SK-MEL-5 (cell line): ENCODE results near the gene RFC1. TPM values are rescaled to one million over a fixed set of nuclear protein-coding genes. Genes with fewer than 3 reads are reported as not detected.
"Not testable (repeated sequence)": the region's sequence is repeated elsewhere in the genome, so short reads cannot be mapped to it uniquely, and the experiment has no call there.

ENCODE experiments used
- DNase-seq: peaks from one replicate; pipeline ENCODE4 v3.0.0-alpha.2; 2016; ENCODE audit warnings: low read depth, low spot score
- in situ Hi-C: cut with HindIII; loops from 2 replicates; pipeline ENCODE4 v1.10.0; 2016; ENCODE audit warnings: low sequenced_read_pairs, high pct_unique_total_duplicates, low pct_unique_long_range_greater_than_20kb
- total RNA-seq: library from RNA; depleted of rRNA; stranded (reverse); fragments of >200 nt; shearing (Covaris generic); gene quantifications from 2 replicates; pipeline ENCODE4 v1.2.3, GENCODE V29; 2014

The RFC1 gene
- total RNA-seq, 1 experiment from 2014 or later: 54.0 TPM

DNA sequence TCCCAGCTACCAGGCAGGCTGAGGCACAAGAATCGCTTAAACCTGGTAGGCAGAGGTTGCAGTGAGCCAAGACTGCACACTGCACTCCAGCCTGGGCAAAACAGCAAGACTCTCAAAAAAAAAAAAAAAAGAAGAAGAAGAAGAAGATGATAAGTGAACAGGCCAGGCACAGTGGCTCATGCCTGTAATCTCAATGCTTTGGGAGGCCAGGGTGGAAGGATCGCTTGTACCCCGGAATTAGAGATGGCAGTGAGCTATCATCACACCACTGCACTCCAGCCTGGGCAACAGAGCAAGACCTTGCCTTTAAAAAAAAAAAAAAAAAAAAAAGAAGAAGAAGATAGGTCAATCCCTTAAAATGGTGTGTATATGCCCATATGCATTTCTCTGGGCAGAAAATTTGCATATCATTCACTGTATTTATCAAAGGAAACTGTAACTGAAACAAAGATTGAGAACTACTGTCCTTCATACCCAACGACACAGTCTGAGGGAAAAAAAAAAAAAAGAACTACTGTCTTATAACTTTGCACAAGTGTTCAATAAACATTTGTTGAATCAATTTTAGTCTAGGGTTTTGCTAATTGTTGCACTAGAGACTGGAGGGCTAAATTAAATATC is 2.3 kb downstream of the RFC1 start:
- no peak for DNase-seq
- in situ Hi-C loops: no loop called here

DNA sequence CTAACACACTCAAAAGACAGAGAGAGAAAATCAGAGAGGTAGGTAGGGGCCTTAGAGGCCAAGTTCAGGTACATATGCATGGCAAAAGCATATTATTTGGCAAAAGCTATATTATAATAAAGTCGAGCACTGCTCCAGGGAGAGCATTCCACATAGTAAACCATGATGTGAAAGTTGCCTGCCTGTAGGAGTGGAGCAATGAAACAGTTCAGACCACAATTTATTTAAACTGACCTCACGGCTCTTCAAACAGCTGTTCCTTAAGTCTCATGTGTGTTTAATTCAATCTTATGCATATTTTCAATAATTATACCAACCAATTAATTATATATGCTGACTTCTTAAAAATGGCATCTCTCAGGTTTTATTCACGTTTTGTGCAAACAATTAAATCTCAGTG is 3.3 kb downstream of the RFC1 start:
- in situ Hi-C loops: no loop called here
- no peak for DNase-seq

DNA sequence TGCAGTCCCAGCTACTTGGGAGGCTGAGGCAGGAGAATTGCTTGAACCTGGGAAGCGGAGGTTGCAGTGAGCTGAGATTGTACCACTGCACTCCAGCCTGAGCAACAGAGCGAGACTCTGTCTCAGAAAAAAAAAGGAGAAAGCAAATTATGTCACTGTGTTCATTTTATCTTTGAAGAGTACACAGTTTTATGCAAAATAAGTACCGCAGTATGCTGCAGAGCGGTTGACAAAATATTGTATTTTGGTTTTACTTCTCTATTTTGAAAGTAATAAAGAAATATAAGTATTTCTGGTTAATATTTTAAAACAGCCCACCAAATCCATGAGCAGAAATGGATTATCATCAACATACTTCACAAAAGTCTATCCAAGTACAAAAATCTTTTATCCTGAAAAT is 5.6 kb downstream of the RFC1 start:
- DNase-seq, in situ Hi-C loops: not testable (repeated sequence)

DNA sequence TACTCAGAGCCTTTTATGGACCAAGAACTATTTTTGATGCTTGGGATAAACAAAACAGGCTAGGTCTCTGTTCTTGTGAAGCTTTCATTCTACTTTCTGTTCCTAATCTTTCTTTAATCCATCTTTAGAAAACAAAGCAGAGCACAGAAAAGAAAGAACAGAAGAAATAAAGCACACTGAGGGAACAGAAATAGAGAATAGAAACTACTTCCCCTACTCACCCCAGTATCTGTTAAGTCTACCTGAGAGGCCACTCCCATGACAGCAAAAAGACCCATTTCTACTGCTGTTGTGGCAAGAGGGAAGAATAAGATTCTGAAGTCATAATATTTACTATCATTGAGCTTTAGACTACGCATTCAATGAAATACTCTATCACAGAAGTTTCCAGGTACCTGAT is 9.2 kb downstream of the RFC1 start:
- DNase-seq: no peak
- in situ Hi-C loops: no loop called here

DNA sequence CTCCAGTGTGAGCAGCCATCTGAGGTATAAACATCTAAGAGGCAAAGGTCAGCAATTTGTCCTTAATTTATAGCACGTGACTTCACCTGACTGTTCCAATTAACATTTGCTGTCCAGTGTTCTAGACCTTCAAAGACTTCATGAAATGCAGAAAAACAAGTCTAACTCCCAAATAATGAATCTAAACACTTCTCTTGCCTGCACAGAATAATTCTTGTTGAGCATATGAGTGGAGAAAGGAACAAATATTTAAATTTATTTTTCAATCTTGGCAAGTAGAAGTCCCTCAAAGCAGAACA is 12.0 kb downstream of the RFC1 start:
- DNase-seq: no peak
- in situ Hi-C loops: no loop called here

DNA sequence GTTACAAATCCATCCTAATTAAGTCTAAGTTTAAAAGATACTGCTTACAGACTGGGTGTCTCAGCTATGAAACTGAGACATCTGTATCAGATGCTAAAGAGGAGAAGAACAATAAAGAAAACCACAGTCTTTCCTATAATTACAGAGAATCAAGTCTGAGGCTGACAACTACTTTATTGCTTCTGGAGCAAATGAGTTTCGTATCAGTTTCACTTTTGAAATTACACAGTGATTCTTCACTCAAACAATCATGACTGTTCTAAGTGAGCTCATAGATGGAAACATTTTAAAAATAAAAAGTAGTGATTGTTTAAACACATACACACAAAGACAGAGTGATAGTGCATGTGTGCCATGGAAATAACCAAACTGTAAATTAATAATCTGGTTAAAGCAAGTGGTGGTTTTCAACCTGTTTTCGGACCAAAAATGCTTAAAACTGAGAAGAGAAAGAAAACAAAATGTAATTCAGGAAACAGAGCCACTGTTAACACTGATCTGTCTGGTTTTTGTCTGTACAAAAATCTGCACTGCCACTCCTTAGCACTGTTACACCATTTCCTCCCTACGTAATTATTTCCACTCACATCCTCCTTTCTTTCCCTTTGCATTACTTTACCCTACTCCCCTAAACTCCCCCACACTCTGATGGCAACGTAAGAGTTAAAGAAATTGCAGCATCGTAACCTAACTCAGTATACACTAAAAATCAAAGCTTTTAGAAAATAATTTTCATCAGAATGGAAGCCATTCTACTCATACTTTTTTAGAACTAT is 12.5 kb downstream of the RFC1 start:
- in situ Hi-C loops: no loop called here
- DNase-seq: peak; percentile 21

DNA sequence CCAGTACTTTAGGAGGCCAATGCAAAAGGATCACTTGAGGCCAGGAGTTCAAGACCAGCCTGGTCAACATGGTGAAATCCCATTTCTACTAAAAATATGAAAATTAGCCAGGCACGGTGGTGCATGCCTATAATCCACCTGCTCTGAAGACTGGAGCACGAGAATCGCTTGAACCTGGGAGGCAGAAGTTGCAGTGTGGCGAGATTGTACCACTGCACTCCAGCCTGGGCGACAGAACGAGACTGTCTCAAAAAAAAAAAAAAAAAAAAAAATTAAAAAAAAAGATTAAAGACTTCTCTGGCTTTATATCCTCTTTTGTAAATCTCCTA is 13.0 kb downstream of the RFC1 start:
- in situ Hi-C loops, DNase-seq: not testable (repeated sequence)

DNA sequence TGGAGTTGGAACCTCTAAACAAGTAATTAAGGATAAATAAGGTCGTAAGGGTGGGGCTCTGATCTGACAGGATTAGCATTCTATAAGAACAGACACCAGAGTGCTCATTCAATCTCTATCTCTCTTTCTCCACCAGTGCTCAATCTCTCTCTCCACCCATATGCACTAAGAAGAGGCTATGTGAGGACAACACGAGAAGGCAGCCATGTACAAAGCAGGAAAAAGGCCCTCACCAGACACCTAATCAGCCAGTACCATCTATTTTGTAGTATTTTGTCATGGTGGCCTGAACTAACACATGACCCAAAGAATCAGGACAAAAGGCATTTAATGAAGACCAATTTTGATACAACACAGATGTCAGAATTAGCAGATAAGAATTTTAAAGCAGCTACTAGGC is 16.8 kb downstream of the RFC1 start:
- in situ Hi-C loops: no loop called here
- DNase-seq: no peak

DNA sequence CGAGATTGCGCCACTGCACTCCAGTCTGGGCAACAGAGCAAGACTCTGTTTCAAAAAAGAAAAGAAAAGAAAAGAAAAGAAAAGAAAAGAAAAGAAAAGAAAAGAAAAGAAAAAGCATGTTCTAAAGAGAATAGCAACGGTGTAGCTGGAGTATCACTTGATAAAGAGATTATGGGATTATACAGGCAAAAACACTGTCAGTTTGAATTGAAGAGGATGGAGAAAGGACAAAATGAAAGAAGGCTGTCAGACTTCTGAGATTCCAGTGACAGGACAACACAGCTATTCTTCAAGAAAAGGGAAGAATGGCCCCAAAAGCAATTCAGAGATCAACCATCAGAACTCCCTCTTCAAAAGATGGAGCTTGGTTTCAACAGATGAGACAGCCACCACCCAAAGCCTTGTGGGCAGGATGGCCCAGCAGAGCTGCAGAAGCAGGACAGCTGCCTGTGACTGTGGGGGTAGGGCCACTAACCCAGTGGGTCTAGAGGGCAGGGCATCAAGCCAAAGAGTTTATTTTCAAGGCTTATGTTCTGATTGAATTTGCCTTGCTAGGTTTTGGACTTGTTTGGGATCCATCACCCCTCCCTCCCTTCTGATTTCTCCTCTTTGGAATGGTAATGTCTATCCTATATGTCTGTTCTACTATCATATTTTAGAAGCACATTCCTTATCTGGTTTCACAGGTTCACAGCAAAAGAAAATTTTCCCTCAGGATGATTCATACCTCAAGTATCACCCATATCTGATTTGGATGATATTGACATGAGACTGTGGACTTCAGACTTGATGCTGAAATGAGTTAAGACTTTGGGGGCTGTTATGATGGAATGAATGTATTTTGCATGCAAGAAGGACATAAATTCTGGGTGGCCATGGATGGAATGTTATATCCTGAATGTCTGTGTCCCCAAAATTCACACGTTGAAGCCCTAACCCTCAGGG is 17.5 kb downstream of the RFC1 start:
- in situ Hi-C loops: no loop called here

DNA sequence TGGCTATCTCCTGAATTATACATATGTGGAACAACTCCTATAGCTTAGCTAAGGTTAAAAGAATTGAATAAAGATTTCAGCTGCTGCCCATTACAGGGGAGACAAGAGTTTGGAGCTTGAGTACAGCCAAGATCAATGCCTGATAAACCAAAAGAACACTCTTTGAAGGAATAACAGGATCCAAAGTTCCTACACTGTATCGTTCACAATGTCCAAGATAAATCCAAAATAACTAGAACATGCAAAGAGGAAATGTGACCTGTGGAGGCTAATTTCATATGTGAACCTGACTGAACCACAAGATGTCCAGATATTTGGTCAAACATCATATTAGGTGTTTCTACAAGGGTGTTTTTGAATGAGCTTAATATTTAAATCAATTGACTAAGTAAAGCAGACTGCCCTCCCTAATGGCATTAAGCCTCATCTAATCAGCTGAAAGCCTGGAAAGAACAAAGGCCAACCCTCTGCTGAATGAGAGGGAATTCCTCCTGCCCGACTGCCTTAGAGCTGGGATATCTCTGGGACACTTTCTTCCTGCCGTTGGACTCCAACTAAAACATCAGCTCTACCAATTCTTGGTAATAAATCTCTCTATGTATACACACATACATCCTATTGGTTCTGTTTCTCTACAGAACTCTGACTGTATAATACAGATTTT is 19.2 kb downstream of the RFC1 start:
- in situ Hi-C loops: no loop called here
- DNase-seq: no peak

More for the DNA sequence above, 17.5 kb downstream of the RFC1 start:
- DNase-seq: no peak

DNA sequence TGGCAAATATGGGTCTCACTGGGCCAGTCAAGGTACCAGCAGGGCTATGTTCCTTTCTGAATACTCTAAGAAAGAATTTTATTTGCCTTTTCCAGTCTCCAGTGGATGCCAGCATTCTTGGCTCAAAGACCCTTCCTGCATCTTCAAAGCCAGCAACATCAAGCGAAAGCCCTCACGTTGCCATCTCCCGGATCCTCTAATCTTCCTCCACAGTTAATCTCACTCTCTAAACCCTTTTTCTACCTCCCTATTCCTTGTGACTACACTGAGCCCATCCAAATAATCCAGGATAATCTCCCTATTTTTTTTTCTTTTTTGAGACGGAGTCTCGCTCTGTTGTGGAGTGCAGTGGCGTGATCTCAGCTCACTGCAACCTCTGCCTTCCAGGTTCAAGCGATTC is 23.4 kb downstream of the RFC1 start:
- in situ Hi-C loops: no loop called here
- no peak for DNase-seq

DNA sequence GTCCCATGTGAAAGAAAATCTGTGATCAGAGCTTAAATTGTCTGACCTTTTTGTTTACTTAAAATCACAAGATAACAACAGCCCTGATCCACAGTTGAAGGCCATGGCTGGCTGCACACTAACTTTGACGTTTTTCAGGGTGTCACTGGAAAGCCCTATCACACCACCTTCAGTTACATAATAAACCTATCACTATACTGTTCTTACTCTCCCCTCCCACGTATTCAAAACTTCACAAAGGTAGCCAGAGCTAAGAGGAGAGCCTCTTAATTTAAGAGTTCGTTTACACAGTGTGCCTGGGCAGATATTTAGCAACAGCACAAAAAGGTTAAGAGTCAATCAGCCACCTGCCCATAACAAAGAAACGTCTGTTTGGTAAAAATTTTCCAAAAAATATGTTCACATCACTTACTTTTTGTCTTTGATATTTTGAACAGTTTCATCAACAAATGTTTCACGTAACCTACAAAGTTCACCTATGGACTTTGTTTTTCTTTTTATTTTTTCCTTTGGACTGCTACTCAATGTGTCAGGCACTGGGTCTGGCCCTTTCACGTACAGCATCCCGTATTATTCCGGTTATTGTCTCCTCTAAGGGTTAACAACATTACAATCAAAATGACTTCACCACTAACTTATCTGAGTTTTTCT is 25.0 kb downstream of the RFC1 start:
- DNase-seq: peak; percentile 13
- in situ Hi-C loops: no loop called here

DNA sequence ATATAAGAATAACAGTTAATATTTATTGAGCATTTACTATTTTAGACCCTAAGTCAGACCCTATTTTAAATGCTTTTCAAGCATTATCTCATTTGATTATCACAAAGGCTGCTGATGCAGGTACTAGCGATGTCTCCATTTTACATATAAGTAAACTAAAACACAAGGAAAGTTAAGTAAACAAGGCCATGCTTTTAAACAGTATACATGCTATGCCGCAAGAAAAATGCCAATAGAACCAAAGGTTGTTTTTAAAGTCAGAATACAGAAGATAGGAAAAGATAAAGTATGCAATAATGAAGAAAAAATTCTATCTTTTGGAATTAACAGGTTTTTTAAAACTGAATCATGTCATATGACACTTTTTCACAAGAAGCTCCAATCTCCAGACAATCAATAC is 26.2 kb downstream of the RFC1 start:
- in situ Hi-C loops: no loop called here
- no peak for DNase-seq

DNA sequence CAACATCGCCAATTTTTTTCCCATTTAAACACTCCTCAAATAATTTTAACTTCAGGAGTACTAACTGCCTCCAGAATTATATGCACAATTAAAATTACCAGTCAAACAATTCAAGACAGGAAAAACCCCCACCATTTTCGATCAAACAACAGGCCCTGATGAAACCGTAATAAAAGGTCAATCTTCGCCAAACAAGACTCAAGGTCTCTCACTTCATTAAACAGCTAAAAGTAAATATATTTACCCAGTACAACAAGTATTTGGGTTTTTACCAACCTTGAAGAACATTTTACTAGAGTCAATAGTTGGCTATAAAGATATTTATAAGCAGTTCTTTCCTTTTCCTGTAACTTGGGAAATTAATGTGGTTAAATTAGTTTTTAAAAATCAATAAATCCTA is 28.3 kb downstream of the RFC1 start:
- in situ Hi-C loops: no loop called here
- no peak for DNase-seq

DNA sequence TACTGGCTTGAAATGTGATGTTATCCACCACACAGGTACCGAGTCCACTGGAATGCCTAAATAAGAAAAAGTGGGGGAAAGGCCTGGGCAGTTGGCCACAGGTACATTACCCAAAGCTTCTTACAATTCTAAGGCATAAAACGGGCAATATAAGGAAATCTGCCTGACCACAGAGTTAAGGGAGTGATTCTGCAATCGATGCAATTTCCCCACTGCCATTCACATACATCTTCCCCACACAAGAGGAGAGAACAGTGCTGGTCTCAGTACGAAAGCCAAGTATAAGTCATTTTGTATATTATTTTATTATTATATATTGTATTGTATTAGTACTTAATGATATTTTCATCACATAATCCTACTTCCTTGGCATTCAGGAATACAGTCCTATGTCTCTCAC is 30.6 kb downstream of the RFC1 start:
- in situ Hi-C loops: no loop called here
- DNase-seq: no peak

DNA sequence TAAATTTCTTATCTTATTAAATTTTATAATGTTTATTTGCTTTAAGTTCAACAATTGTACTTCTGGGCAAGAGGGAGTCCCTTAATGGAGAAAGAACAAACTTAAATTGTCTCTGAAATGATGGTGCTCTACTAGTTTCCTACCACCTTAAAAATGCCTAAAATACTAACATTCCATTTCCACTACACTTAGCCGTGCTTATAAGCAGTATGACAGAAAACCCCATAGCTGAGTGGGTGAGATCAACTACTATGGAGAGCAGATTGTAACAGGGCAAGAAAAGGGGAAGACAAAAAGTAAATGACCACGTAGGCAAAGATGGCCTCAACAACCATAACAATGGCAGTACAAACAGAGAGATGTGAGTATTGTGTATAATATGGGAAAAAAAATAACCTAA is 35.0 kb downstream of the RFC1 start:
- in situ Hi-C loops: no loop called here

DNA sequence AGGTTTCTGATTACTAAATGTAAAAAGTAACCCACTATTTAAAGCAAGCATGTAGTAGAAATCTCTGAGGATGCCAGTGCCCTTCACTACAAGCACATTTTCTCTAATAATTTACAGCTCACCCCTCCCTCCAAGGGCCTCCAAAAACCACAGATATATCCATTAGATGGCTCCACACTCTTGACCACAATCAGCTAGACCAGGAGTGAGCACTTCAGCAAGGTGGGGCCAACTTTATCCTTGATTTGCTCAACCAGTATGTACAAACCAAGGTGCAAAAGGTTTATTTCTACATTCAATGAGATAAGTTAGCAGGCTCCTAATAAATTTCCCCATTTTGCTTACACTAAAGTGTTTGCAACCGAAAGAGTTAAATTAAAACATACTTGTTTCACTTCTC is 35.8 kb downstream of the RFC1 start:
- in situ Hi-C loops: no loop called here
- DNase-seq: no peak

More for the DNA sequence above, 35.0 kb downstream of the RFC1 start:
- no peak for DNase-seq

DNA sequence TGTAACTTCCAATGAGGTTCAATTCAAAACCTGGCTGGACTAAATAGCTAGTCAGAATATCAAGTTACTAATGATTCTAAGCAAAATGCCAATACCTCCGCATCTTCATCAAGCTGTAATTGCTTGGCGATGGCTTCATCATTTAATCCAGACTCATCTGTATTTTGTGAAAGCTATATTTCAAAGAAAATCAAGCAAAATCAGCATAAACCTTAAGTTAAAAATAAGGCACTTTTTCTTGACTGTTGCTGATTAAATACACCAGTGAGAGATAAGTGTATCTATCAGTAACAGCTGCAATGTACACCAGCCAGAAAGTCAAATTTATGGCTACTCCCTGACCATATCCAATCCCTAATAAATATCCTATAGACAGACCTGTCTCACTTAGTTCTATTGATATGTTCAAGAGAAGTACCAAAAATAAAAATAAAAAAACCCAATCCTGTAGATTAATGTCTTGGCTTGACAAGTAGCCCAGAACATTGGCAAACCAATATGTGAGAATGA is 39.6 kb downstream of the RFC1 start:
- no peak for DNase-seq
- in situ Hi-C loops: no loop called here
